ENCODE measurements around the gene MAN2A1. TPM values are rescaled to one million over a fixed set of nuclear protein-coding genes. Genes with fewer than 3 reads are reported as not detected.

Gene MAN2A1
- total and polyA plus RNA-seq, 10 donors, result 9.5 to 84.8 (median 54.5) TPM

- H3K4me3 ChIP-seq, result no peak overlapping the region
- H3K27me3 ChIP-seq (replicated peaks in 1 of 7), result peaks cover 0 to 3% (median 0%) of the 10 kb centered on the region in 7 donors
- no peaks in the 10 kb centered on the region for H3K4me1 ChIP-seq
- intact Hi-C loops (cut with DNase I; ENCODE audit: low total_unique reads), result no loop called here
- no peak for DNase-seq
- TF ChIP-seq CTCF (IDR thresholded peaks at IDR 0.05 in 8 of 11, conservative IDR thresholded peaks at IDR 0.05 in 3 of 11), result no peak
- no peak for TF ChIP-seq POLR2A (IDR thresholded peaks at IDR 0.05)
- 70 to 79% (median 71%) methylated on average over 4 of the region's 4 CpGs for WGBS, 5 donors
- no peaks in the 10 kb centered on the region for H3K9me3 ChIP-seq
- no peak overlapping the region for H3K27ac ChIP-seq
- no peaks in the 10 kb centered on the region for H3K36me3 ChIP-seq
Observed at GRCh38 chr5:109668668-109669422, 20.9 kb upstream of the MAN2A1 start.

DNA sequence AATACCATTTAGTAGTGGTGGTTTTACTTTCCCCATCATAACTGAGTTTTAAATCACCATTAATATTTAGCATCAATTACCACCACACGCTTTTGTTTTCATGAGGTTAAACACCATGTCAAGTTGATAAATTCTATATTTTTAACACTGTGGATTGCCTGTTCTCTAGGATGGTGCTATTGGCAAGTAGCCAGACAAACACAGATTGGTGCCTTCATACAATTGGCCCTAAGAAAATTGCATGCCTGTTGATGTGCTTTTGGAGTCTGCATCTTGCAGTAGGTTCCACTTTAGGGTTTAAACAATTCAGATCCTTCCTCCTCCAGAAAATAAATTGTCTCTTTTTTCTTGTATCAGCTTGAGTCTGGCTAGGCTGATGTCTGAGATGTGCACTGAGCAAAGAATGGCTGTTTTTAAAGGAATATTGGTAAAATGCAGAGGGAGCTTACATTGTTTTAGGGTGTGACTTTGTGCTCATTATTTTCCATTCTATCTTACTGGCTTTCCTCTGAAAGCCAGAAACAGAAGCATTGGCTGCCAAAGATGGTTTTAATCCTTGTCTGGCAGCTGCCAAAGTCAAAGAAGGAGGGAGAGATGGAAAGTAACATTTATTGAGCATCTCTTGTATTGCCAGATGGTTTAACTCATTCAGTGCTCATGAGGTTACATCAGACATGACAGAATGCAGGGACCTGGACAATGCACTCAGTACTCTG lies 19.6 kb upstream of the MAN2A1 start:
- no peak for DNase-seq
- Histone ChIP-seq H3K4me1 (no peaks in the 10 kb centered on the region), H3K4me3 (no peak overlapping the region), H3K27me3 (replicated peaks in 1 of 7) (peaks cover 0 to 6% (median 0%) of the 10 kb centered on the region in 7 donors), H3K36me3 (no peaks in the 10 kb centered on the region), H3K27ac (no peak overlapping the region), H3K9me3 (no peaks in the 10 kb centered on the region)
- 81 to 93% (median 85%) methylated on average over 1 of the region's 1 CpG for WGBS, 5 donors
- TF ChIP-seq POLR2A (IDR thresholded peaks at IDR 0.05), result no peak
- TF ChIP-seq CTCF (IDR thresholded peaks at IDR 0.05 in 8 of 11, conservative IDR thresholded peaks at IDR 0.05 in 3 of 11), result no peak
- no peak for TF ChIP-seq POLR2AphosphoS5 (IDR thresholded peaks at IDR 0.05)
- intact Hi-C loops (cut with DNase I; ENCODE audit: low total_unique reads), result no loop called here

- Histone ChIP-seq H3K27ac (no peak overlapping the region), H3K4me3 (no peak overlapping the region), H3K9me3 (no peaks in the 10 kb centered on the region), H3K27me3 (replicated peaks in 1 of 7) (peaks cover 0 to 6% (median 0%) of the 10 kb centered on the region in 7 donors), H3K36me3 (no peaks in the 10 kb centered on the region), H3K4me1 (no peaks in the 10 kb centered on the region)
- TF ChIP-seq POLR2AphosphoS5 (IDR thresholded peaks at IDR 0.05) (no peak), CTCF (IDR thresholded peaks at IDR 0.05 in 8 of 11, conservative IDR thresholded peaks at IDR 0.05 in 3 of 11) (no peak)
- intact Hi-C loops (cut with DNase I; ENCODE audit: low total_unique reads), result no loop called here
- 95 to 99% (median 96%) methylated on average over 2 of the region's 2 CpGs for WGBS, 5 donors
- DNase-seq, result no peak
Observed at GRCh38 chr5:109671136-109671535, 18.6 kb upstream of the MAN2A1 start.

- intact Hi-C loops (cut with DNase I; ENCODE audit: low total_unique reads), result no loop called here
- Histone ChIP-seq H3K27ac (no peak overlapping the region), H3K36me3 (no peaks in the 10 kb centered on the region), H3K27me3 (replicated peaks in 1 of 7) (peaks cover 0 to 6% (median 0%) of the 10 kb centered on the region in 7 donors), H3K4me3 (no peak overlapping the region), H3K4me1 (peaks cover 0 to 3% (median 0%) of the 10 kb centered on the region in 6 donors), H3K9me3 (no peaks in the 10 kb centered on the region)
- WGBS, 5 donors, result 78 to 93% (median 91%) methylated on average over 4 of the region's 4 CpGs
- no peak for TF ChIP-seq CTCF (IDR thresholded peaks at IDR 0.05 in 8 of 11, conservative IDR thresholded peaks at IDR 0.05 in 3 of 11)
- TF ChIP-seq POLR2AphosphoS5 (IDR thresholded peaks at IDR 0.05), result no peak
- TF ChIP-seq POLR2A (IDR thresholded peaks at IDR 0.05), result no peak
- DNase-seq, result no peak
Observed at GRCh38 chr5:109674596-109674995, 15.1 kb upstream of the MAN2A1 start.

Measured in spleen (tissue), 11 donors.